ENCODE results near the gene NFX1.

NFX1 gene

GRCh38 chr9:33273972-33274328 lies 16.4 kb upstream of the NFX1 start:
- Histone ChIP-seq H4K20me1 (ENCODE audit: insufficient read depth, low read length, poor library complexity, severe bottlenecking) (no peaks in the 10 kb centered on the region), H3K27me3 (ENCODE audit: insufficient read depth, low read length, poor library complexity, severe bottlenecking) (no peaks in the 10 kb centered on the region), H3K9me2 (replicated peaks; ENCODE audit: low read depth, low read length) (no peaks in the 10 kb centered on the region), H3K79me2 (ENCODE audit: insufficient read depth, low read length) (peaks cover 6% of the 10 kb centered on the region; the same call in 1 of the 2 replicates), H3K9ac (ENCODE audit: low read depth, low read length, poor library complexity, severe bottlenecking) (peak overlapping the region; percentile 1), H3K4me1 (ENCODE audit: insufficient read depth, low read length, poor library complexity, severe bottlenecking) (no peaks in the 10 kb centered on the region), H3K9me3 (ENCODE audit: insufficient read depth, low read depth, low read length) (no peaks in the 10 kb centered on the region), H3K36me3 (ENCODE audit: insufficient read depth, low read length) (peaks cover 74% of the 10 kb centered on the region; the same call in 1 of the 2 replicates), H2AFZ (ENCODE audit: low read length) (no peak overlapping the region), H3K4me2 (ENCODE audit: low read depth, low read length, poor library complexity, severe bottlenecking) (no peak overlapping the region), H3F3A (ENCODE audit: low read depth) (no peaks in the 10 kb centered on the region), H3K4me3 (ENCODE audit: low read length, poor library complexity, severe bottlenecking) (no peak overlapping the region)
- TF ChIP-seq EZH2phosphoT487 (IDR thresholded peaks at IDR 0.05; ENCODE audit: borderline replicate concordance): no peak
- TF ChIP-seq, protein P1, sequence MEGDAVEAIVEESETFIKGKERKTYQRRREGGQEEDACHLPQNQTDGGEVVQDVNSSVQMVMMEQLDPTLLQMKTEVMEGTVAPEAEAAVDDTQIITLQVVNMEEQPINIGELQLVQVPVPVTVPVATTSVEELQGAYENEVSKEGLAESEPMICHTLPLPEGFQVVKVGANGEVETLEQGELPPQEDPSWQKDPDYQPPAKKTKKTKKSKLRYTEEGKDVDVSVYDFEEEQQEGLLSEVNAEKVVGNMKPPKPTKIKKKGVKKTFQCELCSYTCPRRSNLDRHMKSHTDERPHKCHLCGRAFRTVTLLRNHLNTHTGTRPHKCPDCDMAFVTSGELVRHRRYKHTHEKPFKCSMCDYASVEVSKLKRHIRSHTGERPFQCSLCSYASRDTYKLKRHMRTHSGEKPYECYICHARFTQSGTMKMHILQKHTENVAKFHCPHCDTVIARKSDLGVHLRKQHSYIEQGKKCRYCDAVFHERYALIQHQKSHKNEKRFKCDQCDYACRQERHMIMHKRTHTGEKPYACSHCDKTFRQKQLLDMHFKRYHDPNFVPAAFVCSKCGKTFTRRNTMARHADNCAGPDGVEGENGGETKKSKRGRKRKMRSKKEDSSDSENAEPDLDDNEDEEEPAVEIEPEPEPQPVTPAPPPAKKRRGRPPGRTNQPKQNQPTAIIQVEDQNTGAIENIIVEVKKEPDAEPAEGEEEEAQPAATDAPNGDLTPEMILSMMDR (conservative IDR thresholded peaks at IDR 0.05; ENCODE audit: low read length): no peak

DNA sequence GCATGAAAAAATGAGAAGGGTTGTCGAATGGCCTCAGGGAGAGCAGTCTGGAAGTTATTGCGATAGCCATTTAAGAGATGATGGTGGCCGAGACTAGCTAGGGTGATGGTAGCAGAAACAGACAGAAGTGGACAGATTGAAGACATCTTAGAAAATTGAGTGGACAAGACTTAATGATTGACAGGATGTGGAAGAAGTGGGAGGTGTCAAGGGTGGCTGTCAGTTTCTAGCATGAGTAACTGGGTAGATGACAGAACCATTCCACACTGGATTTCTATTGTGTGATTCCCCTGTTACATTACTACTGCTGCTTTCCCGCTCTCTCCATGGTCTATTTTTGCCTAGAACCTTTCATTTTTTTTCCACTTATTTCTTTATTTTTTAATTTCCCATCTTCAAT lies 12.8 kb upstream of the NFX1 start:
- no peaks in the 10 kb centered on the region for H3K27me3 ChIP-seq (ENCODE audit: insufficient read depth, low read length, poor library complexity, severe bottlenecking)
- no peak overlapping the region for H2AFZ ChIP-seq (ENCODE audit: low read length)
- no peak overlapping the region for H3K4me3 ChIP-seq (ENCODE audit: low read length, poor library complexity, severe bottlenecking)
- H3K9me3 ChIP-seq (ENCODE audit: insufficient read depth, low read depth, low read length): no peaks in the 10 kb centered on the region
- H3K4me1 ChIP-seq (ENCODE audit: insufficient read depth, low read length, poor library complexity, severe bottlenecking): no peaks in the 10 kb centered on the region
- 0 out of 2 replicates have a peak, but pooled peaks cover 6% of the 10 kb centered on the region for H3K79me2 ChIP-seq (ENCODE audit: insufficient read depth, low read length)
- no peaks in the 10 kb centered on the region for H4K20me1 ChIP-seq (ENCODE audit: insufficient read depth, low read length, poor library complexity, severe bottlenecking)
- H3K36me3 ChIP-seq (ENCODE audit: insufficient read depth, low read length): peaks cover 86% of the 10 kb centered on the region
- no peaks in the 10 kb centered on the region for H3F3A ChIP-seq (ENCODE audit: low read depth)
- H3K4me2 ChIP-seq (ENCODE audit: low read depth, low read length, poor library complexity, severe bottlenecking): no peak overlapping the region
- H3K9ac ChIP-seq (ENCODE audit: low read depth, low read length, poor library complexity, severe bottlenecking): no peak overlapping the region
- TF ChIP-seq, protein P1 (conservative IDR thresholded peaks at IDR 0.05; ENCODE audit: low read length): no peak
- no peak for TF ChIP-seq EZH2phosphoT487 (IDR thresholded peaks at IDR 0.05; ENCODE audit: borderline replicate concordance)
- H3K9me2 ChIP-seq (replicated peaks; ENCODE audit: low read depth, low read length): no peaks in the 10 kb centered on the region

- H3K4me3 ChIP-seq (ENCODE audit: low read length, poor library complexity, severe bottlenecking): no peak overlapping the region
- TF ChIP-seq, protein P1 (conservative IDR thresholded peaks at IDR 0.05; ENCODE audit: low read length): no peak
- TF ChIP-seq EZH2phosphoT487 (IDR thresholded peaks at IDR 0.05; ENCODE audit: borderline replicate concordance): no peak
- H3K79me2 ChIP-seq (ENCODE audit: insufficient read depth, low read length): peaks cover 6% of the 10 kb centered on the region
- no peaks in the 10 kb centered on the region for H3K27me3 ChIP-seq (ENCODE audit: insufficient read depth, low read length, poor library complexity, severe bottlenecking)
- no peaks in the 10 kb centered on the region for H3K9me3 ChIP-seq (ENCODE audit: insufficient read depth, low read depth, low read length)
- H3K9me2 ChIP-seq (replicated peaks; ENCODE audit: low read depth, low read length): no peaks in the 10 kb centered on the region
- H3F3A ChIP-seq (ENCODE audit: low read depth): peaks cover 7% of the 10 kb centered on the region
- H4K20me1 ChIP-seq (ENCODE audit: insufficient read depth, low read length, poor library complexity, severe bottlenecking): no peaks in the 10 kb centered on the region
- no peak overlapping the region for H2AFZ ChIP-seq (ENCODE audit: low read length)
- no peaks in the 10 kb centered on the region for H3K4me1 ChIP-seq (ENCODE audit: insufficient read depth, low read length, poor library complexity, severe bottlenecking)
- H3K4me2 ChIP-seq (ENCODE audit: low read depth, low read length, poor library complexity, severe bottlenecking): no peak overlapping the region
- peaks cover 21% of the 10 kb centered on the region; the same call in 1 of the 2 replicates for H3K36me3 ChIP-seq (ENCODE audit: insufficient read depth, low read length)
- no peak overlapping the region for H3K9ac ChIP-seq (ENCODE audit: low read depth, low read length, poor library complexity, severe bottlenecking)
Measured at GRCh38 chr9:33285502-33285901, 4.8 kb upstream of the NFX1 start.
